ENCODE results near the gene DST.

The DST gene

GRCh38 chr6:56535626-56536025, 107.1 kb downstream of the DST start:
- no peak for DNase-seq

- no peak for DNase-seq
Observed at GRCh38 chr6:56534680-56535419, 107.8 kb downstream of the DST start.

GRCh38 chr6:56532766-56533551, 109.7 kb downstream of the DST start:
- DNase-seq, result no peak

DNA sequence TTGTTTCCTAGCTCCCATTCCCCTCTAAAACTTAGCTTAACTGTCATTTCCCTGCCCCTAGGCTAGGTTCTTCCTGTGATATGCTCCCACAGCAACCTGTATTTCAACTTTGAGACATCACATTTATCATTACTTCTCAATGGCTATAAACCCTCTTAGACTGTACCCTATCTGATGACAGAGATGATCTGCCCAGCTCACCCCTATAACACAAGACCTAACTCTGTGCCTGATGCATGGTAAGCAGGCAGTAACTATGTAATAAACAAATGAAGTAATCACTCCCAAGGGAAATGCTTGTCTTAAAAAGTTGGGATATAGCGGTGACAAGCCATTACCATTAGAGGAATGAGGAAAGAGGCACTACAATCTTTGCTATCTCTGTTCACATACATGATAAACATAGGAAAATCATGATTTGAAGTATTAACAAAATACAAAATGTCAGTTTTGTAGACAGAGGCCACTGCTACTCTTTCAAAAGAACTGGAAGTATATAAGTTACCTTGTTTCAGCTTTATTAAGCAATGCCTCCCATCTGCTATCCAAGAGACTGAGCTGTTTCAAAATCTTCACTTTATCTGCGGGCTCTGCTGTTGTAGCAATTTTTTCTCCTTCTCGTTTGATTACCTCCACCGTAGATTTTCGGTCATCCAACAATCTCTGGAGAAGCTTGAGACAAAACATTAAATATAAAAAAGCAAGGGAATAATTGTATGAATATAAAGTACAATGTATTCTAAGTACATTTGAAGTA, 110.7 kb downstream of the DST start:
- no peak for DNase-seq

DNA sequence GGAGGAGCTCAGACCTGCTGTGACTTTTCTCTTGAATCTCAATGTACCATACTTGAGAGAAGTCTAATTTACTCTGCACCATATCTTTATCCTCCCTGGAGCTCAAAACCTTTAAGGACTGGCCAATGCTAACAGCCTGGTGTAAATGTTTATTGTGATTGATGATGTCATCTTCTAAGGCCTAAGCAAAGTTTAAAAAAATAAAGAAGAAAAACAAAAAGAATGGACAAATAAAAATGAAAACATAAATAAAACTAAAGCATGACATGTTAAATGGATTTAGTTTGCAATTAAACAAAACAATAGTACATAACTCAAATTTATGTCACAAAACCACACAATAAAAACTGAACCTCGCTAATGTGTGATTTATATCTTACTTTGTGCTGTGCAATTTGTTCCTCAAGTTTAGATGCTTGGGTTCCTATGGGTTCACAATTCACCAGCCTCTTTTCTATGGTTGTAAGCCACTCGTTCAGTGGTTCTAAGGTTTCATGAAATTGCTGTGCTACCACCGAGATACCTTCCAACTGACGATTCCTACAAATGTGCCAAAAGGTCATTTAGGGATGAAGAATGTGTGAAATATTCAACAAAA, 113.0 kb downstream of the DST start:
- DNase-seq, result no peak

DNA sequence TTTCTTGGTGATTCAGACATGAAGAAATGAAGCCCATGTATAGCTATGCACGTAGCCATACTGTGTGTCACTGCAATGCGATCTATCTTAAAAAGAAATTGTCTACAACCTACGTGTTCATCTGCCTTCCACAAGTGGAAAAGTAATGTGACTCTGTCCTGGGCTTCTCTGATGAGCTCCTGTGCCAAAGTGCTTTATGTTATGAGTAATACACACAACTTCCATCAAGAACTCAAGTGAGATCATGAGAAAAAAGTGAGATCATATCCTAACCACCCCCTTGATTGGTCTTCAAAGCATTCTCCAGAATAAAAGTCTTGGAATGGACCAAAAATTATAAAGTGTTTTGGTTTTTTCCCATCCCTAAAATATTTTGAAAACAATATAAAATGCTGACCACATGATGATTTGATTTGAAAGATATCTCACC, 114.3 kb downstream of the DST start:
- DNase-seq, result no peak

GRCh38 chr6:56527934-56528333, 114.8 kb downstream of the DST start:
- no peak for DNase-seq

DNA sequence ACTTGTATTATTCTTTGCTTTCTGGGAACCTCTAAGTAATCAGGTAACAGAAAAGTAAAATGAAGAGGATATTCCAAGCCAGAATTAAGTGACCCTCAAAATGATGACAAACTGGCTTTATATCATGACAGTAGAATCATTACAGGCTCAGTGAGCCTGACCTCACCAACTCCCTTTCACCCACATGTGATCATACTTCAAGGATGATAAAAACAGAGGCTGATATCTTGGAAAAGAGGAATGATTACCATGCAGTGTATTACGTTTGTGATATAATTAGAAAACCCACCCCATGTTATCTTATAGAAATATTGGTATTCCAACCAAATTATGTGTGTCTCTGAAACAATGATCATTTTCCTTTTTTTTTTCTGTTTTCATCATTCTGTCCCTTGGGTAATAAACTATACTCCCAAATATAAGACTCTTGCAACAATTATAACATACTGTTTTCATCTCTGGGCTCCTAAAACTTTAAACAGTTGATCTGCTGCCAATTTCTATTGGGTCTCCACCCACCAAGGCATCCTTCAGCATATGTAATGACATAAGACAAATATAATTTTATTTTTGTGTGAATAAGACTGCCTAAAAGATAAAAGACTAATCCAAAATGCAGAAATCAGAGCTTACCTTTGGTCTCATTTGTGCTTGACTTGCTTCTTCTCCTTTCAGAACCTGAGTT, 115.7 kb downstream of the DST start:
- no peak for DNase-seq

GRCh38 chr6:56525974-56526789, 116.5 kb downstream of the DST start:
- no peak for DNase-seq

- DNase-seq, result no peak
Observed at GRCh38 chr6:56524891-56525703, 117.6 kb downstream of the DST start.

DNA sequence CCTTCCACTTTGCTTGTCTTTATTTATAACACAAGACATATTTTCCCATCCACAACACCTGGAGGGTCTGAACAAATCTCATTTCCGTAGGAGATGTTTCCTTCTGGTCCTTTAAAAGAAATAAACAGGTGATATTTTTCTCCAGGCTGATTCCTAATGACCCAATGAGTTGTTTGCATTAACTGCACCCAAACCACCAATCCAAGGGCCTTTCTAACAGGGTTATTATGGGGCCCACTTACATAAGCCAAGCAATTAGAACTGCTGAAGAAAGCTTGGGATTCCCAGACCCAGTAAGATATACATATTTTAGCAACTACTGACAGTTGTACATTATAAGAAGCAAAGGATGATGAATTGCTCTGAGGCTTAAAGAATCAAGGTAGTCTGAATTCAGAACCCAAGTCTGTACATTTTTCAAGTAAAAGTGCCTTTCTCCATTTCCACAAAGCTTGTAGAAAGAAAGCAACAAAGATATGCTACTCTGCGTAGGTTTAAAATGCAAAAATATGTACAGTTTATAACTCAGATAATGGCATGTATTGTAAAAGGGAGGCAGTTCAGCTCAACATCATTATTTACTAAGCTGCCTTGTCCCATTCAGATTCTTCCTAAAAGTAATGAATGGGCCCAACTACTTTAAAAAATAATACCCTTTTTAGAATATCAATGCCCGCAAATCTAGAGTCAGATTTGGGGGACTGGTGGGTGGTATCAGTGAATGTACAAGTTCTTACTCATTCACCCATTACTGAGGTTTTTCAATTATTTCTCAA, 120.0 kb downstream of the DST start:
- DNase-seq, result no peak

GRCh38 chr6:56521976-56522375, 120.7 kb downstream of the DST start:
- no peak for DNase-seq

DNA sequence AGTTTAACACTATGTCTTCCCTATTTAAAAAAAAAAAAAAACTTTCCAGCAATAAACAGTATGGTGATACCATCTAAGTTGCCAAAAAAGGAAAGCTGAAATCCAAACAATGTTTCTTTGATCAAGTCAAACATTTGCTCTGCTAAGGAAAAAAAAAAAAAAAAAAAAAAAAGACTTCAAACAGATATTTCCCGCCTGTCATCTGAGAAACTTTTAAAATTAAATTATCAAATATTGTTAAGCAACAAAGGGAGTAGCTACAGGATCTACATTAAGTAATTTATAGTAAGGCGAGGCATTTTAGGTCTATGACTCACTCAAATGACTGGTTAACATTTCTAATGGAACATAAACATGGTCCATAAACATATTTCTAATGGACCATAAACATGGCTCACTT, 121.2 kb downstream of the DST start:
- no peak for DNase-seq

DNA sequence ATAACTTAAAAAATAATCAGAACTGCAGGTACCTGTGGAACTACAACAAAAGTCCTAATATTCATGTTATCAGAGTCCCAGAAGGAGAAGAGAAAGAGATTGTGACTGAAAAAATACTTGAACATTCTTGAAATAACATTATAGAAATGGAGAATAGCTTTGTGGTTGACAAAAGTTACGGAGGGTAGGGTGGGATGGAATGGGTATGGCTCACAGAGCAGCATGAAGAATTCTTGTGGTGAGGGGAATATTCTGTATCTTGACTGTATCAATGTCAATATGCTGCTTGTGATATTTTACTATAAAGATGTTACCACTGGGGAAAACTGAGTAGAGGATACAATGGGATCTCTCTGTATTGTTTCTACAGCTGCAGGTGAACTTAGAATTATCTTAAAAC, 122.5 kb downstream of the DST start:
- no peak for DNase-seq

GRCh38 chr6:56518995-56519767, 123.5 kb downstream of the DST start:
- DNase-seq, result no peak

DNA sequence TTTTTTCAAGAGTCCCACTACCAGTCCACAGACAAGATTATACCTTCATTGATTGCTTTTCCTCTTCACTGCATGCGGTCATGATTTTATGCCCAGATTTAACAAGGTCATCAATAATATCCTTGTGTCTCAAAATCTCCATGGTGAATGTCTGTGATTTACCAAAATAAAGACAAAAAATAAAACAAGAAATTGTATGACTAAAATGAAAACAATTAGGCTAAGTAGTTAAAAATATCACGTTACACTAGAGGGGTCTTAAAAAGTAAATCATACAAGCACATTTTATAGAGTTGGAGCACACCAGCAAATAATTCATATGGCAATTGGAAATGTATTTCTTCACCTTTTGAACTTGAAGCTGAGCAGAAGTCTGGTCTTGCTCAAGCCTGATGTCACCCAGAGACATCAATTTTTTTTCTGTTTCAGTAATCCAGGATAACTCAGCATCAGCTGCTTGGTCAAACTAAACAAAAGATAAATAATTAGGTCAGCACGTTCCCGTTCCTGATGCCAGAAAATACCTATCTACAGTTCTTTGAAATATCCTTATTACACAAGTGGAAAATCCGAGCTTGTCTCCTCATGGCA, 125.4 kb downstream of the DST start:
- no peak for DNase-seq

- DNase-seq, result no peak
Observed at GRCh38 chr6:56516003-56516402, 126.7 kb downstream of the DST start.

GRCh38 chr6:56515081-56515905, 127.4 kb downstream of the DST start:
- DNase-seq, result no peak

Measured in DMS 273 treated with DMSO at 0.1 percent for 48 hours (cell line).